HepG2 (cell line): ENCODE data around the gene STOM. TPM values are rescaled to one million over a fixed set of nuclear protein-coding genes. Genes with fewer than 3 reads are reported as not detected.

Experiments
- ATAC-seq: fragments of 200-7000 bp; cut with Tn5 transposase; 3 replicates; pipeline ENCODE4 v1.9.1; 2020; ENCODE audit warnings: mild to moderate bottlenecking, moderate library complexity
- BruUV-seq: library from RNA; stranded (reverse); fragments of 400-500 nt; replicated peaks from 2 replicates; lab custom pipeline; 2021; lab: Mats Ljungman, UMichigan
- CTCF ChIA-PET: fragments of 300-600 bp; formaldehyde crosslinking; extraction: SDS; loops from one replicate; lab custom pipeline; 2021; ENCODE audit warnings: low total read pairs, inconsistent platforms, low intra/inter-chr PET ratio; lab: Yijun Ruan, JAX
- POLR2A ChIA-PET: fragments of 350-600 bp; sonication (Branson Sonifier 250); formaldehyde crosslinking; loops from one replicate; lab custom pipeline; 2020; ENCODE audit warnings: antibody characterized with exemption, inconsistent platforms; lab: Yijun Ruan, JAX
- DNase-seq: peaks from one replicate; pipeline ENCODE4 v3.0.0-alpha.2; 2015; ENCODE audit warnings: low spot score
- FAIRE-seq: peaks from 3 replicates; lab custom pipeline; 2011; peaks lifted over from hg19 to GRCh38; lab: Jason Lieb, UNC
- H2AFZ ChIP-seq: one replicate; pipeline ENCODE4 v1.6.1; 2011; ENCODE audit warnings: low read length, inconsistent platforms
- H3K27ac ChIP-seq: fragments of 300-600 bp; 3 replicates; pipeline ENCODE4 v1.8.0; 2011; ENCODE audit warnings: mixed run types, mild to moderate bottlenecking, mixed read lengths, low read length, inconsistent platforms; ENCODE audit not compliant: insufficient read depth; ENCODE audit errors: extremely low read length
- H3K27me3 ChIP-seq, 2 experiments: fragments of 200-600 bp in 1 of 2; 2 replicates in 1 of 2; 3 replicates in 1 of 2; pipeline versions ENCODE4 v1.6.0 to v1.8.0; 2011; ENCODE audit warnings: low read length in 2 of 2, mild to moderate bottlenecking in 2 of 2, moderate library complexity in 2 of 2, inconsistent platforms in 1 of 2; ENCODE audit not compliant: insufficient read depth in 2 of 2, control insufficient read depth in 1 of 2
- H3K36me3 ChIP-seq, 2 experiments: fragments of 200-600 bp in 1 of 2; replicated peaks in 1 of 2; 2 replicates in 1 of 2; 3 replicates in 1 of 2; pipeline versions ENCODE4 v1.5.1 to v1.8.0; 2011; ENCODE audit warnings: low read length in 2 of 2, inconsistent platforms in 1 of 2; ENCODE audit not compliant: insufficient read depth in 2 of 2, control insufficient read depth in 1 of 2
- H3K4me1 ChIP-seq: 2 replicates; pipeline ENCODE4 v1.5.1; 2012; ENCODE audit warnings: low read length, inconsistent platforms; ENCODE audit not compliant: insufficient read depth
- H3K4me2 ChIP-seq: 2 replicates; pipeline ENCODE4 v1.6.0; 2011; ENCODE audit warnings: low read depth, low read length, inconsistent platforms
- H3K4me3 ChIP-seq, 3 experiments: fragments of 200-600 bp in 1 of 3; sonication (generic), shearing (Covaris generic) in 1 of 3; replicated peaks in 1 of 3; 2 replicates each; pipeline ENCODE4 v1.5.1; 2011 to 2016; ENCODE audit warnings: low read length in 3 of 3, inconsistent platforms in 2 of 3, low read depth in 2 of 3, mild to moderate bottlenecking in 2 of 3, control low read depth in 1 of 3, mixed read lengths in 1 of 3; ENCODE audit not compliant: insufficient read depth in 1 of 3
- H3K79me2 ChIP-seq: one replicate; pipeline ENCODE4 v1.6.1; 2011; ENCODE audit warnings: low read length, inconsistent platforms; ENCODE audit not compliant: insufficient read depth
- H3K9ac ChIP-seq: 2 replicates; pipeline ENCODE4 v1.6.0; 2011; ENCODE audit warnings: mild to moderate bottlenecking, low read depth, low read length, inconsistent platforms; ENCODE audit not compliant: insufficient read depth
- H3K9me3 ChIP-seq: 2 replicates; pipeline ENCODE4 v1.5.1; 2012; ENCODE audit warnings: mild to moderate bottlenecking, low read length
- H4K20me1 ChIP-seq: 2 replicates; pipeline ENCODE4 v1.6.0; 2011; ENCODE audit warnings: inconsistent platforms, mild to moderate bottlenecking, low read length, moderate library complexity; ENCODE audit not compliant: insufficient read depth
- ARHGAP35 ChIP-seq: sonication (generic); formaldehyde crosslinking; IDR thresholded peaks from 2 replicates; pipeline ENCODE4 v1.9.0; 2022; ENCODE audit warnings: mild to moderate bottlenecking, inconsistent platforms, moderate library complexity, missing genetic modification reagents, borderline replicate concordance
- BCL6 ChIP-seq: IDR thresholded peaks from 2 replicates; pipeline ENCODE4 v1.6.1; 2016; ENCODE audit warnings: missing genetic modification reagents, missing compliant biosample characterization
- BRD4 ChIP-seq: sonication (generic); formaldehyde crosslinking; IDR thresholded peaks from 2 replicates; pipeline ENCODE4 v1.4.0; 2020; ENCODE audit warnings: missing genetic modification reagents
- GATA4 ChIP-seq: sonication (generic); IDR thresholded peaks from 2 replicates; pipeline ENCODE4 v1.6.1; 2016; ENCODE audit warnings: antibody characterized with exemption, low read depth, borderline replicate concordance
- MTA3 ChIP-seq: sonication (generic); formaldehyde crosslinking; IDR thresholded peaks from 2 replicates; pipeline ENCODE4 v1.4.0; 2020; ENCODE audit warnings: missing genetic modification reagents
- NRL ChIP-seq: sonication (generic); formaldehyde crosslinking; IDR thresholded peaks from 2 replicates; pipeline ENCODE4 v1.5.0; 2020; ENCODE audit warnings: missing genetic modification reagents, mild to moderate bottlenecking, moderate library complexity, borderline replicate concordance
- SP5 ChIP-seq: IDR thresholded peaks from 2 replicates; pipeline ENCODE4 v1.6.1; 2016; ENCODE audit warnings: low read depth, borderline replicate concordance
- TCF7 ChIP-seq: sonication (generic); IDR thresholded peaks from 2 replicates; pipeline ENCODE4 v1.6.1; 2016; ENCODE audit warnings: antibody characterized with exemption, low read depth
- ZBTB42 ChIP-seq: sonication (generic); formaldehyde crosslinking; IDR thresholded peaks from 2 replicates; pipeline ENCODE4 v1.5.0; 2020; ENCODE audit warnings: mild to moderate bottlenecking, missing genetic modification reagents
- ZBTB7A ChIP-seq: sonication (generic); formaldehyde crosslinking; IDR thresholded peaks from 2 replicates; pipeline ENCODE4 v1.8.0; 2022; ENCODE audit warnings: mild to moderate bottlenecking, missing genetic modification reagents
- ZC3H13 ChIP-seq: sonication (generic); formaldehyde crosslinking; IDR thresholded peaks from 2 replicates; pipeline ENCODE4 v1.8.1; 2023; ENCODE audit warnings: mild to moderate bottlenecking, missing genetic modification reagents, moderate library complexity
- ZNF230 ChIP-seq: sonication (generic); formaldehyde crosslinking; IDR thresholded peaks from 2 replicates; pipeline ENCODE4 v1.4.0; 2020; ENCODE audit warnings: mild to moderate bottlenecking, missing genetic modification reagents
- ZNF567 ChIP-seq: sonication (generic); formaldehyde crosslinking; IDR thresholded peaks from 2 replicates; pipeline ENCODE4 v1.8.1; 2023; ENCODE audit warnings: mild to moderate bottlenecking, missing genetic modification reagents, borderline replicate concordance
- ZNF7 ChIP-seq: IDR thresholded peaks from 2 replicates; pipeline ENCODE4 v1.6.1; 2016; ENCODE audit warnings: missing biosample characterization, missing genetic modification reagents
- ZNF768 ChIP-seq: sonication (generic); formaldehyde crosslinking; IDR thresholded peaks from 2 replicates; pipeline ENCODE4 v1.4.0; 2020; ENCODE audit warnings: missing genetic modification reagents
- WGBS: methylation state at CpG from one replicate; pipeline ENCODE4 v1.1.6; 2017; ENCODE audit warnings: low lambda C conversion rate; 5-methylcytosine and 5-hydroxymethylcytosine counted together
- in situ Hi-C: cut with HindIII; loops from 2 replicates; pipeline ENCODE4 v1.10.0; 2017; ENCODE audit warnings: low pct_unique_long_range_greater_than_20kb; ENCODE audit not compliant: extremely low pct_ligation_motif_present
- intact Hi-C: fragments of 100-400 bp; cut with micrococcal nuclease; formaldehyde crosslinking; loops from one replicate; pipeline ENCODE4 v1.10.0; 2022; ENCODE audit not compliant: unreplicated experiment
- polyA plus RNA-seq, 8 experiments: library from polyadenylated mRNA; depleted of rRNA in 3 of 8; stranded (reverse) in 7 of 8; unstranded in 1 of 8; fragments of >200 nt; fragmentation: Illumina TruSeq in 4 of 8; extraction: Trizol in 4 of 8; gene quantifications; 2 replicates each; pipeline versions ENCODE4 v1.2.1 to v1.2.3, GENCODE V29; 2011 to 2016; ENCODE audit warnings: low read depth in 4 of 8, missing spikeins in 1 of 8, mixed read lengths in 1 of 8; ENCODE audit not compliant: insufficient read depth in 1 of 8
- total RNA-seq, 5 experiments: library from RNA; depleted of rRNA; stranded (reverse); fragments of >200 nt; fragmentation: Illumina TruSeq; extraction: Trizol; gene quantifications; 2 replicates each; pipeline ENCODE4 v1.2.3, GENCODE V29; 2016; ENCODE audit warnings: low read depth in 1 of 5
- TF ChIP-seq, protein P1 (sequence below): sonication (generic); formaldehyde crosslinking; IDR thresholded peaks from 2 replicates; pipeline ENCODE4 v1.9.0; 2021; ENCODE audit warnings: missing genetic modification reagents, borderline replicate concordance
- TF ChIP-seq, protein P2 (sequence below): IDR thresholded peaks from 2 replicates; pipeline ENCODE4 v1.6.1; 2016; ENCODE audit warnings: low read depth

The STOM gene
- total and polyA plus RNA-seq, 2 of the 13 experiments (the other 11 are each of a cell fraction or from before 2014, with no cell fraction given) = 43.6 to 165 TPM

DNA sequence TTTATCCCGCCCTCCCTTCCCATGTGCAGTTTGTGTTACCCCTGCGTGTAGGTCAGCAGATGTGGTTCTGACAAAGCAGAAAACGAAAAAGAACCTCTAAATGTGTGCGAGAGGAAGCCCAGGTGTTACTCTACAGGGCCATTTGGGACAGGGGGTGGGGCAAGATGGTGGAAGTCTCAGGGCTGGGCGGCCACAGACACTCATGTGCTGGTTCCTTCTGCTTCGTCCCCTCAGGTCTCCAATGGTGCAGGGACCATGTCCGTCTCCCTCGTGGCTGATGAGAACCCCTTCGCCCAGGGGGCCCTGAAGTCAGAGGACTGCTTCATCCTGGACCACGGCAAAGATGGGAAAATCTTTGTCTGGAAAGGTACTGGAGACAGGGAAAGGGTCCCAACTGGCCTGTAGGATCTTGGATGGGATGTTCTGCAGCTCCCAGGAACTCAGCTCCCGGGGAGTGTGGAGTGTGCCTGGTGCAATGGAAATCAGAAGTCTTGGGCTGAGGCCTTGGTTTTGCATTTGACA, 53.1 kb downstream of the STOM start:
- Histone ChIP-seq H3K79me2 (no peaks in the 10 kb centered on the region), H3K36me3 (peaks cover 42 to 65% of the 10 kb centered on the region in 2 experiments), H4K20me1 (no peaks in the 10 kb centered on the region; the same call in 1 of the 2 replicates), H3K9me3 (no peaks in the 10 kb centered on the region), H3K4me2 (no peak overlapping the region), H3K9ac (no peak overlapping the region), H3K4me1 (peaks cover 18% of the 10 kb centered on the region), H3K27me3 (no peaks in the 10 kb centered on the region), H3K27ac (no peak overlapping the region), H2AFZ (no peak overlapping the region), H3K4me3 (no peak overlapping the region)
- DNase-seq = no peak
- no peak for FAIRE-seq
- POLR2A ChIA-PET = interaction anchor here (1.0 to 3.8 kb wide), 3 partner anchors 18 to 49 kb away, joined by 3 to 13 read pairs (median 3); partner anchors contain the start of gene GSN
- 97% methylated on average over 11 of the region's 11 CpGs for WGBS
- ATAC-seq = no peak
- no TSS peak for BruUV-seq
- in situ Hi-C loops = loop anchor here (5.0 kb wide), 2 partner anchors 80 to 105 kb away; no protein-coding TSS in a partner anchor
- intact Hi-C loops = loop anchor here (5.0 kb wide), 1 partner anchor 40 kb away; no protein-coding TSS in a partner anchor
- CTCF ChIA-PET = interaction anchor here (1.3 kb wide), 1 partner anchor 38 kb away, joined by 3 read pairs; no protein-coding TSS in a partner anchor
- TF ChIP-seq ZBTB7A = no peak
- TF ChIP-seq ARHGAP35 (CRISPR knock-in tag) = no peak
- TF ChIP-seq BCL6 (CRISPR knock-in tag) = no peak
- no peak for TF ChIP-seq TCF7
- TF ChIP-seq NRL (CRISPR knock-in tag) = no peak
- no peak for TF ChIP-seq ZNF768 (CRISPR knock-in tag)
- TF ChIP-seq ZC3H13 = no peak
- TF ChIP-seq BRD4 (CRISPR knock-in tag) = no peak
- no peak for TF ChIP-seq GATA4
- no peak for TF ChIP-seq ZNF230
- no peak for TF ChIP-seq ZNF567
- TF ChIP-seq, protein P1, sequence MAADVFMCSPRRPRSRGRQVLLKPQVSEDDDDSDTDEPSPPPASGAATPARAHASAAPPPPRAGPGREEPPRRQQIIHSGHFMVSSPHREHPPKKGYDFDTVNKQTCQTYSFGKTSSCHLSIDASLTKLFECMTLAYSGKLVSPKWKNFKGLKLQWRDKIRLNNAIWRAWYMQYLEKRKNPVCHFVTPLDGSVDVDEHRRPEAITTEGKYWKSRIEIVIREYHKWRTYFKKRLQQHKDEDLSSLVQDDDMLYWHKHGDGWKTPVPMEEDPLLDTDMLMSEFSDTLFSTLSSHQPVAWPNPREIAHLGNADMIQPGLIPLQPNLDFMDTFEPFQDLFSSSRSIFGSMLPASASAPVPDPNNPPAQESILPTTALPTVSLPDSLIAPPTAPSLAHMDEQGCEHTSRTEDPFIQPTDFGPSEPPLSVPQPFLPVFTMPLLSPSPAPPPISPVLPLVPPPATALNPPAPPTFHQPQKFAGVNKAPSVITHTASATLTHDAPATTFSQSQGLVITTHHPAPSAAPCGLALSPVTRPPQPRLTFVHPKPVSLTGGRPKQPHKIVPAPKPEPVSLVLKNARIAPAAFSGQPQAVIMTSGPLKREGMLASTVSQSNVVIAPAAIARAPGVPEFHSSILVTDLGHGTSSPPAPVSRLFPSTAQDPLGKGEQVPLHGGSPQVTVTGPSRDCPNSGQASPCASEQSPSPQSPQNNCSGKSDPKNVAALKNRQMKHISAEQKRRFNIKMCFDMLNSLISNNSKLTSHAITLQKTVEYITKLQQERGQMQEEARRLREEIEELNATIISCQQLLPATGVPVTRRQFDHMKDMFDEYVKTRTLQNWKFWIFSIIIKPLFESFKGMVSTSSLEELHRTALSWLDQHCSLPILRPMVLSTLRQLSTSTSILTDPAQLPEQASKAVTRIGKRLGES (CRISPR knock-in tag) = no peak
- no peak for TF ChIP-seq ZBTB42 (CRISPR knock-in tag)
- no peak for TF ChIP-seq ZNF7
- TF ChIP-seq, protein P2, sequence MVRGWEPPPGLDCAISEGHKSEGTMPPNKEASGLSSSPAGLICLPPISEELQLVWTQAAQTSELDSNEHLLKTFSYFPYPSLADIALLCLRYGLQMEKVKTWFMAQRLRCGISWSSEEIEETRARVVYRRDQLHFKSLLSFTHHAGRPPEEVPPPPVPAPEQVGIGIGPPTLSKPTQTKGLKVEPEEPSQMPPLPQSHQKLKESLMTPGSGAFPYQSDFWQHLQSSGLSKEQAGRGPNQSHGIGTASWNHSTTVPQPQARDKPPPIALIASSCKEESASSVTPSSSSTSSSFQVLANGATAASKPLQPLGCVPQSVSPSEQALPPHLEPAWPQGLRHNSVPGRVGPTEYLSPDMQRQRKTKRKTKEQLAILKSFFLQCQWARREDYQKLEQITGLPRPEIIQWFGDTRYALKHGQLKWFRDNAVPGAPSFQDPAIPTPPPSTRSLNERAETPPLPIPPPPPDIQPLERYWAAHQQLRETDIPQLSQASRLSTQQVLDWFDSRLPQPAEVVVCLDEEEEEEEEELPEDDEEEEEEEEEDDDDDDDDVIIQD = no peak
- TF ChIP-seq MTA3 (CRISPR knock-in tag) = no peak
- TF ChIP-seq SP5 (CRISPR knock-in tag) = no peak
- TF ChIP-seq, all 625 proteins: peak for 0
